CD4-positive, alpha-beta T cell (primary cell): ENCODE results near the gene BAZ1A. TPM values are rescaled to one million over a fixed set of nuclear protein-coding genes. Genes with fewer than 3 reads are reported as not detected.

Source experiments
- ATAC-seq: fragments of 200-7000 bp; cut with Tn5 transposase; one replicate; pipeline ENCODE4 v1.10.0; 2022; ENCODE audit warnings: mild to moderate bottlenecking; ENCODE audit not compliant: poor library complexity
- CTCF ChIA-PET: fragments of 350-600 bp; sonication (Branson Sonifier 250); formaldehyde crosslinking; loops from one replicate; lab custom pipeline; 2021; ENCODE audit warnings: antibody characterized with exemption, inconsistent platforms; lab: Charles Lee
- POLR2A ChIA-PET: fragments of 350-600 bp; sonication (Branson Sonifier 250); formaldehyde crosslinking; loops from one replicate; lab custom pipeline; 2021; ENCODE audit warnings: antibody characterized with exemption, inconsistent platforms; lab: Charles Lee
- DNase-seq, 14 experiments: peaks; one replicate each; pipeline ENCODE4 v3.0.0-alpha.2; 2013 to 2020; ENCODE audit warnings: mixed read lengths in 2 of 14
- H3K27ac ChIP-seq, 2 donors: one replicate each; pipeline versions ENCODE4 v1.5.1 to v1.7.0; 2013; ENCODE audit warnings: low read length in 2 of 2, low read depth in 1 of 2, mild to moderate bottlenecking in 1 of 2
- H3K27me3 ChIP-seq, 2 experiments: 1 replicate in 1 of 2; 2 replicates in 1 of 2; pipeline versions ENCODE4 v1.6.1 to v1.7.0; 2013; ENCODE audit warnings: low read length in 2 of 2, control low read depth in 1 of 2, mild to moderate bottlenecking in 1 of 2, moderate library complexity in 1 of 2; ENCODE audit not compliant: insufficient read depth in 2 of 2, control insufficient read depth in 1 of 2
- H3K36me3 ChIP-seq: one replicate; pipeline ENCODE4 v1.6.1; 2013; ENCODE audit warnings: low read length, control low read depth; ENCODE audit not compliant: insufficient read depth
- H3K4me1 ChIP-seq: one replicate; pipeline ENCODE4 v1.6.1; 2013; ENCODE audit warnings: low read length, control low read depth; ENCODE audit not compliant: insufficient read depth
- H3K4me3 ChIP-seq: one replicate; pipeline ENCODE4 v1.5.1; 2013; ENCODE audit warnings: mild to moderate bottlenecking, low read length, moderate library complexity
- H3K9me3 ChIP-seq, 2 experiments: 1 replicate in 1 of 2; 2 replicates in 1 of 2; pipeline versions ENCODE4 v1.6.1 to v1.7.0; 2013; ENCODE audit warnings: low read length in 2 of 2, mild to moderate bottlenecking in 2 of 2, control low read depth in 1 of 2, moderate library complexity in 1 of 2; ENCODE audit not compliant: control insufficient read depth in 1 of 2, insufficient read depth in 1 of 2
- H3K27ac Mint-ChIP-seq: one replicate; pipeline ENCODE4 v1.8.0; 2020; ENCODE audit warnings: mixed read lengths
- H3K27me3 Mint-ChIP-seq: one replicate; pipeline ENCODE4 v1.8.0; 2021; ENCODE audit warnings: mixed read lengths
- H3K36me3 Mint-ChIP-seq: one replicate; pipeline ENCODE4 v1.8.0; 2021; ENCODE audit warnings: low read depth, mixed read lengths
- H3K4me1 Mint-ChIP-seq: one replicate; pipeline ENCODE4 v1.8.0; 2021; ENCODE audit warnings: low read depth, mixed read lengths
- H3K4me3 Mint-ChIP-seq: one replicate; pipeline ENCODE4 v1.8.0; 2020; ENCODE audit warnings: mild to moderate bottlenecking, mixed read lengths
- H3K9me3 Mint-ChIP-seq: one replicate; pipeline ENCODE4 v1.8.0; 2020; ENCODE audit warnings: mixed read lengths
- CTCF ChIP-seq: fragments of 200-600 bp; IDR thresholded peaks from one replicate; pipeline ENCODE4 v1.8.0; 2022; ENCODE audit warnings: antibody characterized with exemption, mild to moderate bottlenecking
- intact Hi-C, 2 experiments: fragments of 100-400 bp; cut with DNase I in 1 of 2; cut with micrococcal nuclease in 1 of 2; formaldehyde crosslinking; loops; one replicate each; pipeline versions ENCODE4 v1.15.1 to v1.9.0; 2023 to 2025; cut with DNase I, micrococcal nuclease
- total RNA-seq, 174 experiments: library from RNA in 2 of 174; stranded (reverse) in 2 of 174; gene quantifications; one replicate each; pipeline ENCODE4 v1.2.3 and lab custom pipeline; 2021 to 2026

BAZ1A gene
- total RNA-seq, 2 experiments from 2014 or later: 46.5 to 52.3 TPM

DNA sequence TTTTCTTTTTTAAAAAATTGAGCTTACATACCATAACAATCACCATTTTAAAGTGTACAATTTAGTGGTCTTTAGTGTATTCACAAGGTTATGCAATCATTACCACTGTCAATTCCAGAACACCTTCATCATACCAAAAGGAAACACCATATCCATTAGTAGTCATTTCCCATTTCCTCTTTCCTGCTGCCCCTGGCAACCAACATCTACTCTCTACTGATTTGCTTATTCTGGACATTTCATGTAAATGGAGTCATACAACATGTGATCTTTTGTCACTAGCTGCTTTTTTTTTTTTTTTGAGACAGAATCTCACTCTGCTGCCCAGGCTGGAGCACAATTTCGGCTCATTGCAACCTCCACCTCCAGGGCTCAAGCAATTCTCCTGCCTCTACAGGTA is 93.9 kb downstream of the BAZ1A start:
- Mint-ChIP-seq H3K27ac (peak overlapping the region; percentile 39), H3K27me3 (no peaks in the 10 kb centered on the region), H3K4me3 (no peak overlapping the region), H3K9me3 (no peaks in the 10 kb centered on the region), H3K4me1 (peaks cover 5% of the 10 kb centered on the region), H3K36me3 (peaks cover 83% of the 10 kb centered on the region)
- DNase-seq: peak in 2 of 14 experiments; percentile 16 to 20
- no peak for TF ChIP-seq CTCF
- Histone ChIP-seq H3K27me3 (no peaks in the 10 kb centered on the region), H3K27ac (no peak overlapping the region), H3K9me3 (no peaks in the 10 kb centered on the region), H3K4me1 (no peaks in the 10 kb centered on the region), H3K4me3 (no peak overlapping the region), H3K36me3 (peaks cover 61% of the 10 kb centered on the region)
- ATAC-seq: no peak
- CTCF ChIA-PET: no interaction called here
- intact Hi-C loops: no loop called here
- POLR2A ChIA-PET: no interaction called here

GRCh38 chr14:34780646-34781045 is 94.5 kb downstream of the BAZ1A start:
- no peaks in the 10 kb centered on the region for H3K9me3 ChIP-seq
- CTCF ChIA-PET: no interaction called here
- peaks cover 61% of the 10 kb centered on the region for H3K36me3 ChIP-seq
- no peak for TF ChIP-seq CTCF
- no peaks in the 10 kb centered on the region for H3K4me1 ChIP-seq
- DNase-seq (no peak), ATAC-seq (no peak)
- no peak overlapping the region for H3K4me3 ChIP-seq
- Mint-ChIP-seq H3K4me3 (no peak overlapping the region), H3K27me3 (no peaks in the 10 kb centered on the region), H3K9me3 (no peaks in the 10 kb centered on the region), H3K4me1 (peaks cover 5% of the 10 kb centered on the region), H3K36me3 (peaks cover 83% of the 10 kb centered on the region), H3K27ac (peak overlapping the region; percentile 13)
- intact Hi-C loops: no loop called here
- H3K27me3 ChIP-seq: no peaks in the 10 kb centered on the region
- POLR2A ChIA-PET: no interaction called here
- H3K27ac ChIP-seq: no peak overlapping the region

DNA sequence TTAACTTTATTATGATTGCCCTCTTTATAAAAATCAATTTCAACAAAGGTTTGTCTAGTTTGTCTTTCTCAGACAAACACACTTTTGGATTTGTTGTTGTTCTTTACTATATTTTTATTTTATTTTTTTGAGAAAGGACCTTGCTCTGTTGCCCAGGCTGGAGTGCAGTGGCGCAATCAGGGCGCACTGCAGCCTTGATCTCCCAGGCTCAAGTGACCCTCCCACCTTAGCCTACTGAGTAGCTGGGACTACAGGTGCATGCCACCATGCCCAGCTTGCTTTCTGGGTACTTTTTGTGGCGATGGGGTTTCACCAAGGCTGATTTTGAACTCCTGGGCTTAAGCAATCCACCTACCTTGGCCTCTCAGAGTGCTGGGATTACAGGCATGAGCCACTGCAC is 96.4 kb downstream of the BAZ1A start:
- DNase-seq (no peak), ATAC-seq (no peak)
- H3K4me3 Mint-ChIP-seq: no peak overlapping the region
- H3K27ac Mint-ChIP-seq: no peak overlapping the region
- H3K9me3 ChIP-seq: no peaks in the 10 kb centered on the region
- ChIA-PET POLR2A (no interaction called here), CTCF (no interaction called here)
- TF ChIP-seq CTCF: no peak
- H3K4me3 ChIP-seq: no peak overlapping the region
- H3K4me1 Mint-ChIP-seq: peaks cover 5% of the 10 kb centered on the region
- H3K36me3 Mint-ChIP-seq: peaks cover 85% of the 10 kb centered on the region
- no peaks in the 10 kb centered on the region for H3K27me3 Mint-ChIP-seq
- peaks cover 72% of the 10 kb centered on the region for H3K36me3 ChIP-seq
- H3K27ac ChIP-seq: no peak overlapping the region
- H3K27me3 ChIP-seq: no peaks in the 10 kb centered on the region
- intact Hi-C loops: no loop called here
- H3K9me3 Mint-ChIP-seq: no peaks in the 10 kb centered on the region
- no peaks in the 10 kb centered on the region for H3K4me1 ChIP-seq
